ENCODE data around the gene SIM2. TPM values are rescaled to one million over a fixed set of nuclear protein-coding genes. Genes with fewer than 3 reads are reported as not detected.

SIM2 gene
- total and polyA plus RNA-seq, 3 donors from 2014 or later, result 0.19 to 0.90 (median 0.71) TPM

- 75 to 83% methylated on average over 6 of the region's 6 CpGs for WGBS, 2 donors
- TF ChIP-seq CTCF (IDR thresholded peaks at IDR 0.05), result no peak
- TF ChIP-seq POLR2A (IDR thresholded peaks at IDR 0.05), result no peak
- H3K4me1 ChIP-seq, result no peaks in the 10 kb centered on the region
- H3K27me3 ChIP-seq, result no peaks in the 10 kb centered on the region
- no peaks in the 10 kb centered on the region for H3K36me3 ChIP-seq (ENCODE audit: low read depth, missing control alignments)
- intact Hi-C loops (cut with DNase I; ENCODE audit: low total_unique reads), result no loop called here
- H3K27ac ChIP-seq, result no peak overlapping the region
- H3K4me3 ChIP-seq, result no peak overlapping the region
- DNase-seq, result no peak
- no peaks in the 10 kb centered on the region for H3K9me3 ChIP-seq
These were observed 29.0 kb downstream of the SIM2 start for GRCh38 chr21:36727866-36728265.

GRCh38 chr21:36728371-36729111, 29.6 kb downstream of the SIM2 start:
- TF ChIP-seq CTCF (IDR thresholded peaks at IDR 0.05) (no peak), POLR2A (IDR thresholded peaks at IDR 0.05) (no peak)
- 77 to 90% methylated on average over 10 to 14 of the region's 14 CpGs for WGBS, 2 donors

GRCh38 chr21:36729310-36729970, 30.5 kb downstream of the SIM2 start:
- no peaks in the 10 kb centered on the region for H3K36me3 ChIP-seq (ENCODE audit: low read depth, missing control alignments)
- intact Hi-C loops (cut with DNase I; ENCODE audit: low total_unique reads), result no loop called here
- H3K27me3 ChIP-seq, result no peaks in the 10 kb centered on the region
- no peak for TF ChIP-seq POLR2A (IDR thresholded peaks at IDR 0.05)
- TF ChIP-seq CTCF (IDR thresholded peaks at IDR 0.05), result no peak
- 84 to 88% methylated on average over 18 of the region's 18 CpGs for WGBS, 2 donors
- H3K27ac ChIP-seq, result no peak overlapping the region
- no peak for DNase-seq
- H3K4me1 ChIP-seq, result no peaks in the 10 kb centered on the region
- H3K9me3 ChIP-seq, result no peaks in the 10 kb centered on the region
- H3K4me3 ChIP-seq, result no peak overlapping the region

More at GRCh38 chr21:36728371-36729111, 29.6 kb downstream of the SIM2 start:
- Histone ChIP-seq H3K36me3 (ENCODE audit: low read depth, missing control alignments) (no peaks in the 10 kb centered on the region), H3K9me3 (no peaks in the 10 kb centered on the region), H3K4me3 (no peak overlapping the region), H3K27me3 (no peaks in the 10 kb centered on the region), H3K27ac (no peak overlapping the region), H3K4me1 (no peaks in the 10 kb centered on the region)
- intact Hi-C loops (cut with DNase I; ENCODE audit: low total_unique reads), result no loop called here
- no peak for DNase-seq

- no peaks in the 10 kb centered on the region for H3K9me3 ChIP-seq
- no peak overlapping the region for H3K27ac ChIP-seq
- no peaks in the 10 kb centered on the region for H3K4me1 ChIP-seq
- no peaks in the 10 kb centered on the region for H3K36me3 ChIP-seq (ENCODE audit: low read depth, missing control alignments)
- H3K4me3 ChIP-seq, result no peak overlapping the region
- intact Hi-C loops (cut with DNase I; ENCODE audit: low total_unique reads), result no loop called here
- WGBS, 2 donors, result 70 to 82% methylated on average over 22 to 30 of the region's 30 CpGs
- DNase-seq, result no peak
- no peak for TF ChIP-seq POLR2A (IDR thresholded peaks at IDR 0.05)
- TF ChIP-seq CTCF (IDR thresholded peaks at IDR 0.05), result no peak
- H3K27me3 ChIP-seq, result no peaks in the 10 kb centered on the region
These were observed 31.7 kb downstream of the SIM2 start for GRCh38 chr21:36730291-36731281.

Measured in testis (tissue), 3 donors.